HG02970 (cell line): Measurements from ENCODE around the gene GPATCH2L.

ENCODE experiments used
- ATAC-seq: cut with Tn5 transposase; IDR thresholded peaks from one replicate; pipeline ENCODE4 v1.9.1; 2021; ENCODE audit warnings: mild to moderate bottlenecking, moderate library complexity, moderate number of reproducible peaks; ENCODE audit not compliant: unreplicated experiment, low FRiP score

Gene GPATCH2L

GRCh38 chr14:76195003-76195402 is 43.3 kb downstream of the GPATCH2L start:
- no peak for ATAC-seq

- no peak for ATAC-seq
Observed at GRCh38 chr14:76196980-76197695, 45.4 kb downstream of the GPATCH2L start.

- no peak for ATAC-seq
Observed at GRCh38 chr14:76201162-76201561, 49.4 kb downstream of the GPATCH2L start.

GRCh38 chr14:76203086-76204001 is 51.6 kb downstream of the GPATCH2L start:
- no peak for ATAC-seq

GRCh38 chr14:76204461-76205230 is 52.9 kb downstream of the GPATCH2L start:
- no peak for ATAC-seq

- ATAC-seq: no peak
Observed at GRCh38 chr14:76205708-76206107, 54.0 kb downstream of the GPATCH2L start.

- no peak for ATAC-seq
Observed at GRCh38 chr14:76208340-76208739, 56.6 kb downstream of the GPATCH2L start.

- ATAC-seq: no peak
Observed at GRCh38 chr14:76212242-76212641, 60.5 kb downstream of the GPATCH2L start.

- no peak for ATAC-seq
Observed at GRCh38 chr14:76217179-76217578, 65.5 kb downstream of the GPATCH2L start.

GRCh38 chr14:76218662-76219061 is 66.9 kb downstream of the GPATCH2L start:
- ATAC-seq: no peak

- no peak for ATAC-seq
Observed at GRCh38 chr14:76219873-76220272, 68.2 kb downstream of the GPATCH2L start.

GRCh38 chr14:76227450-76228050 is 75.8 kb downstream of the GPATCH2L start:
- ATAC-seq: no peak

GRCh38 chr14:76228138-76228537 is 76.4 kb downstream of the GPATCH2L start:
- ATAC-seq: no peak

GRCh38 chr14:76232800-76233199 is 81.1 kb downstream of the GPATCH2L start:
- ATAC-seq: no peak

GRCh38 chr14:76235628-76236027 is 83.9 kb downstream of the GPATCH2L start:
- ATAC-seq: no peak

GRCh38 chr14:76236172-76237130 is 84.7 kb downstream of the GPATCH2L start:
- ATAC-seq: no peak

- no peak for ATAC-seq
Observed at GRCh38 chr14:76237349-76237990, 85.7 kb downstream of the GPATCH2L start.

- ATAC-seq: no peak
Observed at GRCh38 chr14:76245097-76245496, 93.4 kb downstream of the GPATCH2L start.

- no peak for ATAC-seq
Observed at GRCh38 chr14:76250302-76250701, 98.6 kb downstream of the GPATCH2L start.
